Neural progenitor cell (in vitro differentiated cells): ENCODE results near the gene SOX5. TPM values are rescaled to one million over a fixed set of nuclear protein-coding genes. Genes with fewer than 3 reads are reported as not detected.
"Not testable (repeated sequence)": the region's sequence is repeated elsewhere in the genome, so short reads cannot be mapped to it uniquely, and the experiment has no call there.

Source experiments
- DNase-seq: peaks from one replicate; pipeline ENCODE4 v3.0.0-alpha.2; 2016; ENCODE audit warnings: low spot score
- H2AFZ ChIP-seq: fragments of 200-600 bp; sonication (generic); replicated peaks from 2 replicates; pipeline ENCODE4 v1.6.1; 2016; ENCODE audit warnings: antibody characterized with exemption
- H3F3A ChIP-seq: fragments of 200-600 bp; sonication (generic); 2 replicates; pipeline ENCODE4 v1.6.1; 2016; ENCODE audit warnings: antibody characterized with exemption, low read depth
- H3K27ac ChIP-seq: fragments of 200-600 bp; sonication (generic); 2 replicates; pipeline ENCODE4 v1.5.1; 2016; ENCODE audit warnings: mild to moderate bottlenecking
- H3K27me3 ChIP-seq: fragments of 200-600 bp; sonication (generic); 2 replicates; pipeline ENCODE4 v1.6.1; 2016; ENCODE audit warnings: mild to moderate bottlenecking, moderate library complexity
- H3K36me3 ChIP-seq: fragments of 200-600 bp; sonication (generic); 2 replicates; pipeline ENCODE4 v1.5.1; 2016
- H3K4me1 ChIP-seq: fragments of 200-600 bp; sonication (generic); 2 replicates; pipeline ENCODE4 v1.6.1; 2016; ENCODE audit warnings: mixed run types
- H3K4me2 ChIP-seq: fragments of 200-600 bp; sonication (generic); 2 replicates; pipeline ENCODE4 v1.6.1; 2016
- H3K4me3 ChIP-seq: fragments of 200-600 bp; sonication (generic); 2 replicates; pipeline ENCODE4 v1.5.1; 2016
- H3K79me2 ChIP-seq: fragments of 200-600 bp; sonication (generic); 2 replicates; pipeline ENCODE4 v1.6.1; 2016; ENCODE audit warnings: low read depth
- H3K9ac ChIP-seq: fragments of 200-600 bp; sonication (generic); 2 replicates; pipeline ENCODE4 v1.6.1; 2016
- H3K9me3 ChIP-seq: fragments of 200-600 bp; sonication (generic); 2 replicates; pipeline ENCODE4 v1.5.1; 2016; ENCODE audit warnings: low read depth
- H4K20me1 ChIP-seq: fragments of 200-600 bp; sonication (generic); 2 replicates; pipeline ENCODE4 v1.6.1; 2016; ENCODE audit warnings: low read depth
- H3K27ac Mint-ChIP-seq: 3 replicates; pipeline ENCODE4 v1.8.0; 2021; ENCODE audit warnings: mixed read lengths
- H3K27me3 Mint-ChIP-seq: 2 replicates; pipeline ENCODE4 v1.8.0; 2022; ENCODE audit warnings: low read depth, mild to moderate bottlenecking, inconsistent platforms, moderate library complexity, mixed read lengths; ENCODE audit not compliant: insufficient read depth
- H3K36me3 Mint-ChIP-seq: 3 replicates; pipeline ENCODE4 v1.8.0; 2021; ENCODE audit warnings: mixed read lengths
- H3K4me1 Mint-ChIP-seq: 3 replicates; pipeline ENCODE4 v1.8.0; 2021; ENCODE audit warnings: mixed read lengths
- H3K4me3 Mint-ChIP-seq: 3 replicates; pipeline ENCODE4 v1.8.0; 2021; ENCODE audit warnings: mild to moderate bottlenecking, moderate library complexity, mixed read lengths
- H3K9me3 Mint-ChIP-seq: 3 replicates; pipeline ENCODE4 v1.8.0; 2020; ENCODE audit warnings: mixed read lengths
- CTCF ChIP-seq: fragments of 200-600 bp; sonication (generic); IDR thresholded peaks from 2 replicates; pipeline ENCODE4 v1.5.1; 2017; ENCODE audit warnings: antibody characterized with exemption, mild to moderate bottlenecking
- EZH2 ChIP-seq: fragments of 200-600 bp; sonication (generic); IDR thresholded peaks from 2 replicates; pipeline ENCODE4 v1.6.1; 2017; ENCODE audit warnings: antibody characterized with exemption, mild to moderate bottlenecking, moderate library complexity
- EZH2phosphoT487 ChIP-seq: fragments of 200-600 bp; sonication (generic); IDR thresholded peaks from 2 replicates; pipeline ENCODE4 v1.6.1; 2017; ENCODE audit warnings: antibody characterized with exemption
- total RNA-seq: library from RNA; depleted of rRNA; stranded (reverse); fragments of >200 nt; gene quantifications from 2 replicates; pipeline ENCODE4 v1.2.3, GENCODE V29; 2015; ENCODE audit warnings: low replicate concordance

Gene SOX5
- total RNA-seq, 1 donor from 2014 or later: 79.5 TPM

GRCh38 chr12:23830210-23830609 is 119.3 kb downstream of the SOX5 start:
- DNase-seq: peak; percentile 47
- H2AFZ ChIP-seq: no peak overlapping the region
- peaks cover 72% of the 10 kb centered on the region for H3K79me2 ChIP-seq
- H3K4me1 ChIP-seq: peaks cover 52% of the 10 kb centered on the region
- peak overlapping the region; percentile 66 for H3K27ac ChIP-seq
- no peak overlapping the region for H3K9ac ChIP-seq
- Mint-ChIP-seq H3K36me3 (peaks cover 19% of the 10 kb centered on the region), H3K27ac (peak overlapping the region; percentile 77), H3K4me1 (peaks cover 20% of the 10 kb centered on the region), H3K9me3 (no peaks in the 10 kb centered on the region), H3K27me3 (peaks cover 4% of the 10 kb centered on the region), H3K4me3 (no peak overlapping the region)
- no peak for TF ChIP-seq EZH2
- no peak for TF ChIP-seq EZH2phosphoT487
- TF ChIP-seq CTCF: no peak
- H3K9me3 ChIP-seq: no peaks in the 10 kb centered on the region
- H4K20me1 ChIP-seq: peaks cover 14% of the 10 kb centered on the region
- H3K36me3 ChIP-seq: no peaks in the 10 kb centered on the region
- H3K4me2 ChIP-seq: peak overlapping the region; percentile 52
- H3K4me3 ChIP-seq: no peak overlapping the region
- no peaks in the 10 kb centered on the region for H3K27me3 ChIP-seq
- peaks cover 31% of the 10 kb centered on the region for H3F3A ChIP-seq

- H3K4me3 Mint-ChIP-seq: no peak overlapping the region
- Histone ChIP-seq H3K4me2 (no peak overlapping the region), H3K79me2 (peaks cover 46% of the 10 kb centered on the region), H3F3A (peaks cover 17% of the 10 kb centered on the region), H3K4me3 (no peak overlapping the region), H3K4me1 (peaks cover 35% of the 10 kb centered on the region), H3K27me3 (no peaks in the 10 kb centered on the region), H3K9me3 (no peaks in the 10 kb centered on the region), H3K36me3 (peaks cover 11% of the 10 kb centered on the region), H3K9ac (no peak overlapping the region), H3K27ac (no peak overlapping the region), H4K20me1 (peaks cover 10% of the 10 kb centered on the region), H2AFZ (no peak overlapping the region)
- DNase-seq: no peak
- H3K9me3 Mint-ChIP-seq: peaks cover 15% of the 10 kb centered on the region
- H3K4me1 Mint-ChIP-seq: peaks cover 20% of the 10 kb centered on the region
- no peak overlapping the region for H3K27ac Mint-ChIP-seq
- peaks cover 7% of the 10 kb centered on the region for H3K27me3 Mint-ChIP-seq
- TF ChIP-seq CTCF: no peak
- TF ChIP-seq EZH2phosphoT487: no peak
- TF ChIP-seq EZH2: no peak
- H3K36me3 Mint-ChIP-seq: peaks cover 30% of the 10 kb centered on the region
These were observed 122.1 kb downstream of the SOX5 start for GRCh38 chr12:23827353-23827752.

DNA sequence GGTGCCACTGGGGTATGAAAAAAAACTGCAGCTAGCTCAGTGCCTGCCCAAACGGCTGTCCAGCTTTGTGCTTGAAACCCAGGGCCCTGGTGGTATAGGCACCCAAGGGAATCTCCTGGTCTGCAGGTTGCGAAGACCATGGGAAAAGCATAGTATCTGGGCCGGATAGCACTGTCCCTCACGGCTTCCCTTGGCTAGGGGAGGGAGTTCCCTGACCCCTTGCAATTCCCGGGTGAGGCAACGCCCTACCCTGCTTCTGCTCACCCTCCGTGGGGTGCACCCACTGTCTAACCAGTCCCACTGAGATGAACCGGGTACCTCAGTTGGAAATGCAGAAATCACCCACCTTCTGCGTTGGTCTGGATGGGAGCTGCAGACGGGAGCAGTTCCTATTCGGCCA is 124.3 kb downstream of the SOX5 start:
- peaks cover 11% of the 10 kb centered on the region for H3K36me3 ChIP-seq
- H3K27me3 ChIP-seq, H3K27ac ChIP-seq, H3K4me3 ChIP-seq, H3K9ac ChIP-seq, H3F3A ChIP-seq, H3K4me3 Mint-ChIP-seq, H3K27ac Mint-ChIP-seq, H3K4me1 Mint-ChIP-seq, H3K27me3 Mint-ChIP-seq, H3K9me3 ChIP-seq, DNase-seq, H4K20me1 ChIP-seq, H3K4me2 ChIP-seq, H2AFZ ChIP-seq: not testable (repeated sequence)
- peaks cover 29% of the 10 kb centered on the region for H3K36me3 Mint-ChIP-seq
- H3K4me1 ChIP-seq: peaks cover 13% of the 10 kb centered on the region
- peaks cover 19% of the 10 kb centered on the region for H3K9me3 Mint-ChIP-seq
- peaks cover 30% of the 10 kb centered on the region for H3K79me2 ChIP-seq

DNA sequence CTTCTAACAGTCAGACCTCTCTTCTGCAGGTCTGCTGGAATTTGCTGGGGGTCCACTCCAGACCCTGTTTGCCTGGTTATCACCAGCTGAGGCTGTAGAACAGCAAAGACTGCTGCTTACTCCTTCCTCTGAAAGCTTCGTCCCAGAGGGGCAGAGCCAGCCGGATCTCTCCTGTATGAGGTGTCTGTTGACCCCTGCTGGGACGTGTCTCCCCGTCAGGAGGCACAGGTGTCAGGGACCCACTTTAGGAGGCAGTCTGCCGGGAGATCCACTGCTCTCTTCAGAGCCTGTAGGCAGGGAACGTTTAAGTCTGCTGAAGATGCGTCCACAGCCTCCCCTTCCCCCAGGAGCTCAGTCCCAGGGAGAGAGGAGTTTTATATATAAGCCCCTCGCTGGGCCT is 125.1 kb downstream of the SOX5 start:
- H3K4me2 ChIP-seq: no peak overlapping the region
- no peak overlapping the region for H3K4me3 ChIP-seq
- no peak overlapping the region for H3K9ac ChIP-seq
- Mint-ChIP-seq H3K27ac (no peak overlapping the region), H3K36me3 (peaks cover 29% of the 10 kb centered on the region), H3K27me3 (peaks cover 7% of the 10 kb centered on the region), H3K4me3 (no peak overlapping the region), H3K4me1 (no peaks in the 10 kb centered on the region), H3K9me3 (peaks cover 19% of the 10 kb centered on the region)
- no peak for DNase-seq
- H3F3A ChIP-seq: no peaks in the 10 kb centered on the region
- H3K4me1 ChIP-seq: peaks cover 6% of the 10 kb centered on the region
- peaks cover 11% of the 10 kb centered on the region for H3K36me3 ChIP-seq
- H3K27ac ChIP-seq: no peak overlapping the region
- no peaks in the 10 kb centered on the region for H3K9me3 ChIP-seq
- H3K79me2 ChIP-seq: peaks cover 28% of the 10 kb centered on the region
- TF ChIP-seq EZH2phosphoT487: no peak
- no peak for TF ChIP-seq EZH2
- no peak for TF ChIP-seq CTCF
- no peaks in the 10 kb centered on the region for H3K27me3 ChIP-seq
- H4K20me1 ChIP-seq: peaks cover 4% of the 10 kb centered on the region
- no peak overlapping the region for H2AFZ ChIP-seq

DNA sequence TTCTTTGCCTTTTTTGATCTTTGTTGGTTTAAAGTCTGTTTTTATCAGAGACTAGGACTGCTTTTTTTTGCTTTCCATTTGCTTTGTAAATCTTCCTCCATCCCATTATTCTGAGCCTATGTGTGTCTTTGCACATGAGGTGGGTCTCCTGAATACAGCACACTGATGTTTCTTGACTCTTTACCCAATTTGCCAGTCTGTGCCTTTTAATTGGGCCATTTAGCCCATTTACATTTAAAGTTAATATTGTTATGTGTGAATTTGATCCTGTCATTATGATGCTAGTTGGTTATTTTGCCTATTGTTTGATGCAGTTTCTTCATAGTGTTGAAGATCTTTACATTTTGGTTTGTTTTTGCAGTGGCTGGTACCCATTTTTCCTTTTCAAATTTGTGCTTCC is 126.6 kb downstream of the SOX5 start:
- H3K27me3 Mint-ChIP-seq, H3K9me3 ChIP-seq, H3K4me1 Mint-ChIP-seq, H3F3A ChIP-seq, H3K4me3 Mint-ChIP-seq, H3K27me3 ChIP-seq, H3K9ac ChIP-seq, H3K4me1 ChIP-seq, H4K20me1 ChIP-seq, DNase-seq, H2AFZ ChIP-seq, H3K4me2 ChIP-seq, H3K27ac ChIP-seq, H3K27ac Mint-ChIP-seq, H3K4me3 ChIP-seq: not testable (repeated sequence)
- H3K36me3 Mint-ChIP-seq: peaks cover 26% of the 10 kb centered on the region
- Histone ChIP-seq H3K79me2 (peaks cover 14% of the 10 kb centered on the region), H3K36me3 (peaks cover 11% of the 10 kb centered on the region)
- peaks cover 19% of the 10 kb centered on the region for H3K9me3 Mint-ChIP-seq
